HG02588 (cell line): Measurements from ENCODE around the gene ALG14.

Experiments used
- ATAC-seq: cut with Tn5 transposase; IDR thresholded peaks from one replicate; pipeline ENCODE4 v1.9.1; 2021; ENCODE audit warnings: mild to moderate bottlenecking, moderate library complexity; ENCODE audit not compliant: unreplicated experiment

ALG14 gene

GRCh38 chr1:94934551-94934950, 138.2 kb downstream of the ALG14 start:
- no peak for ATAC-seq

- ATAC-seq = no peak
These were observed 141.4 kb downstream of the ALG14 start for GRCh38 chr1:94931254-94931841.

- ATAC-seq = no peak
These were observed 143.2 kb downstream of the ALG14 start for GRCh38 chr1:94929351-94930217.

- no peak for ATAC-seq
These were observed 144.3 kb downstream of the ALG14 start for GRCh38 chr1:94928293-94928939.

- ATAC-seq = no peak
These were observed 145.2 kb downstream of the ALG14 start for GRCh38 chr1:94927405-94928175.

- peak; percentile 89 for ATAC-seq
These were observed 145.8 kb downstream of the ALG14 start, which contains the start of gene CNN3 for GRCh38 chr1:94926915-94927404. Gene CNN3 (minus strand): TSS chr1:94927110. CDS start chr1:94926894, 216 bp downstream.

- peak; percentile 21 for ATAC-seq
These were observed 146.4 kb downstream of the ALG14 start for GRCh38 chr1:94926126-94926914.

GRCh38 chr1:94925561-94926125, 147.1 kb downstream of the ALG14 start:
- ATAC-seq = no peak

GRCh38 chr1:94925004-94925403, 147.7 kb downstream of the ALG14 start:
- ATAC-seq = no peak
